GM19025 (cell line): ENCODE results near the gene AK5.
"Not testable (repeated sequence)": the region's sequence is repeated elsewhere in the genome, so short reads cannot be mapped to it uniquely, and the experiment has no call there.

Source experiments
- ATAC-seq: cut with Tn5 transposase; IDR thresholded peaks from one replicate; pipeline ENCODE4 v1.9.1; 2021; ENCODE audit warnings: mild to moderate bottlenecking, low read depth, moderate library complexity; ENCODE audit not compliant: unreplicated experiment

AK5 gene

DNA sequence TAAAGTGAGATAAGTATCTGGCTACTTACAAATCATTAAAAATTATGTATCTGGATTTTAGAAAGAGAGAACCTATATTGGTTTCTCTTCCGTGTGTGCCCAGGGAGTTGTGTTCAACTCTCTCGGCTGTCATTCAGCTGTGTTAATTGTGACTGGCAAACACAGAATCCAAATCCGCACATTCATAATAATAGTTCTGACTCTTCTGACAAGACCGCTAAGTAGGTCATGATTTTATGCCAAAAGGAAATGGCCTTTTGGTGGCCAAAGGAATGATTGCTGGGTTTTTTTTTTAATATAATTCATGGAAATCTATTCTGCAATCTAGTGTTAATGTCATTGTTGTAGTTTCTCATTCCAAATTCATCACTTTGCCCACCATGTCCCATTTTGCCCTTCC is 110.7 kb downstream of the AK5 start:
- ATAC-seq: no peak

DNA sequence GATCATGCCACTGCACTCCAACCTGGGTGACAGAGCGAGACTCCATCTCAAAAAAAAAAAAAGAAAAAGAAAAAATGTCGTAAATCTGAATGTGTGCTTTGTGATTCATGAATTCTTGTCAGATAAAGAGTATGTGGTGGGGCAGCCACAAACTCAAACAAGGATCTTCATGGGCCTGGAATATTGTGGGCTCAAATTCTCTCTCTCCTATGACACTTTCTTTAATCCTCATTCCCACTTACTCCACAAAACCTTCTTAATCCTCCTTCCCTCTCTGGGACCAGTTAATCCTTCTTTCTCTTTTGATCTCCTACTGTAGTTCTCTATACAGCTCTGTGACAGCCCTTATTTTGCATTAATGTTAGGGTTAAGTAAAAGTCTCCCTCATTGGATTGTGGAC is 112.3 kb downstream of the AK5 start:
- ATAC-seq: no peak

DNA sequence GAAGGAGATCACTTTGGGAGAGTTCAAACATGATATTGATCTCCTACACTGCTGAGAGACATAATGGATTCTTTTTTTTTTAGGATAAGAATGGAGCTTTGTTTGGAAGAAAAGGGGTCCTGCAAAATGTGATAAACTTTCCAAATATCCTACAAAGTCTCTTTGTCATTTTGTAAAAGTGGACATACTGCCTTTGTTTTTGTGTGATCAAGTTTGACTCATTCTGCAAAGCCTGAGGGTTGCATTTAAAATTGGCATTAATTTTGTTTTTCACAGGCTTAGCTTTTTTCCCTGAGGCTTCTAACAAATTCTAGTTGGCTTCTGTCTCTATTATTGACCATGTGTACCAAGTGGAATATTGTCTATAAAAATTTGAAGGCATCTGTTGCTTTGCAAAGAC is 113.2 kb downstream of the AK5 start:
- ATAC-seq: no peak

DNA sequence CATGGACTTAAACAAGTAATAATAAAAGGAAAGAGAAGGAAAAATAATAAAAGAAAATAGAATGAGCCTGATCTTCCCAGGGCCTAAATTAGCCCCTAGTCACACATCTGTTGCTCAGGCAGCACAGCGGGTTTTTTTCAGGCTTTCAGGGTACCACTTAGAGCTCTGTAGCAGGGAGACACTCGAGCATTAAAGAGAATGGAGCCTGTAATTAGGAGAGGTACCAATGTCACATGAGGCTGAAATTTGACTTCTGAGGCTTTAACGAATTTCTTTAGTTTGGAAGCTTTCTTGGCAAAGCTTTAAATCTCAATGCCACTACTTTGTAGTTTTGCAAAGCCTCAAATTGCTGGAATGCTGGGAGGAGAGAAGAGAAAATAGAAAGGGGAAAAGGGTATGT is 116.3 kb downstream of the AK5 start:
- ATAC-seq: no peak

DNA sequence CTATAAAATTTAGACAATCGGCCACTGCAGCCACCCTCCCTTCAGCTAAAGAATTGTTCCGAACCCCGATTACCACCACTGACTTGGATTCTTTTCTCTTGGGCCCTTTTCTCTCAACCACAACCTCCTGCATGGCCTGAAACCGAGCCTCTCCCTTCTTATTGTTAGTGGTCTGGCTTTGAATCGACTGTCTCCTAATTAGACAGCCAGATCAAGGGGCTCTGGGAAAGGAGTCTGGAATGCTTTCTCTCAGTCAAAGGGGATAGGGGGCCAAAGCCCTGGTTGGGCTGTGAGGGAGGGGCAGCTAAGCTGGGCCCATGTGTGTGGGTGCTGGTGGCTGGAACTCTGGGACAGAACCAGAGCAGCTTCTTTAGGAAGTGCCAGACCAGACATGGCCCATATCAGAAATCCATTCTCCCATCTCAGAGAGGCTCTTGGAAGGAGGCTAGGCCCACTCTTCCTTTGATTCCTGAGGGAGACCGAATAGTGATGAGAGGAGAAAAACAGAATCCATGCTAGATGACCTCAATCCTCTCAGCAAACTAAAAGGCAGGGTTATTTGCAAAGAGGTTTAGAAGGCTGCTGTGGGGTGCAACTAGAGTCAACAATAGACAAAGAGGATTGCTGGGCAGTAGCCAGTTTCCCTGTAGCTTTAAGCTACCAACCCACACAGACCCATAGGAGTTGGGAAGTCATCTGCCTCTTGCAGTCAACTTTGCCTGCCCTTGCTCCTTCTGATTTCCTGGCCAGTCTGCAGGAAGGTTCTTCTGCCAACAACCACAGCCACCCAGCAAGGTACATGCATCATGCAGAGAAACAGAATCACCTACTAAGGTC is 117.6 kb downstream of the AK5 start:
- ATAC-seq: no peak

DNA sequence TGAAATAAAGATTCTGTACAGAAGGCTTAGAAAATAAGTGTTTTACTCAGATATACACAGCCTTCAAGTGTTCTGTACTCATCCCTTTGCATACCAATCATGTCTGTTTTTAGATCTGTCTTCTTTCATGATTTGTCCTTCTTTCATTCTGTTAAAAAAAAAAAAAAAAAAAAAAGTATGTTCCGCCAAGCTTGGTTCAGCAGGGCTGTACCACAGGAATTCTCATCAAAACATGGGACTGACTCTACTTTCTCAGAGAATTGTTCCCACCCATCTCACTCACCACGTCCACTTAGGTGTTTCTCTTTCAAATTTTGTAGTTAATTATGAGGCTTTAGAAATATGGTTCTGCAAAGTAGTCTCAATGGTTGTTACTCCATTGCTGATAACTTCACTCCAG is 119.0 kb downstream of the AK5 start:
- no peak for ATAC-seq

DNA sequence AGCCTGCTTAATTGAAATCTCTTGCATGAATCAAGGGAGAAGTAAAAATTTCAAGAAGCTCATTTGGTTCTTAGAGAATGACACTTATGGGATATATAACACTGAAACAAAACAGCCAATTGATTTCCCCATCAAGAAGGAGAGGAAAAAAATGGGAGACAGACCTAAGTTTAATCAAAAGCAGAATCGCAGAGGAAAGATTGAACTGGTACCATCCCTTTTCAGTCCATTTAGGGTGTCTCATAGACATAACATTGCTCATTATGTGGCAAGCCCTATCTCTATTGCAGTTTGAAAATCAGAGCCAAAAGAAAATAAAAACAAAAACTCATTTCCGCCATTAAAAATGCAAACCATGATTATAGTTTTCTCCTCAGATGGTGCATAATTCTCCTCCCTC is 119.6 kb downstream of the AK5 start:
- no peak for ATAC-seq

DNA sequence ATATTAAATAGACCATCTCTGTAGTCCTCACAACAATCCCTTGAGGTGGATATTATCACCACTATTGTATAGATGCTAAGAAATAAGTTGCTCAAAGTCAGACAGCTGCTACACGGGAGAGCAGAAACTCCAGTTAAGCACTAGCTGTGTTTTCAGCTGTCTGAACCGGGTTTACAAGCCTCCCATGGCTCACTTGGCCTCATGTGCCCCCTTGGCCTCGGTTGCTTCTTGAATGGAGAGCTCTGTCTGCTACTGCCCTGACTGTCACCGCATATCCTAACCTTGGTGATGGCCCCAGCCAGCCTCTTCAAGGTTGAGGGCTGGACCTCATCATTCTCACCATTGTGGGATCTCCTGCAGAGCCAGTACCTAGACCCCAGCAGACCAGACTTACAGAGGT is 123.4 kb downstream of the AK5 start:
- no peak for ATAC-seq

DNA sequence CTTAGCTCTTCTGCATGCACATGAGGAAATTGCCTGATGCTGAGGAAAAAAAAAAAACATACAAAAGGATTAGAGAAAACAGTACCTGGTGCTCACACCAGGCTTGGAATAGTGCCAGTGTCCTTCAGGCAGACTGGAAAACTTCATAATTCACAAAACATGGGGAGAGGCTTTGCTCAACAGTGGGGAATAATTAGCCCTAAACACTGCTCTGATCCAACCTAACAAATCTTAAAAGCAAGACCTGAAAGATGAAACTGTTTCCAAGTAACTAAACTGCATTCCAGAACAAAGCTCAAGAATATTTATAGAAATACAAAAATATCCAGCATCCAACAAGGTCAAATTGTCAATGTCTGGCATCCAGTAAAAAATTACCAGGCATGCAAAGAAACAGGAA is 124.8 kb downstream of the AK5 start:
- no peak for ATAC-seq

DNA sequence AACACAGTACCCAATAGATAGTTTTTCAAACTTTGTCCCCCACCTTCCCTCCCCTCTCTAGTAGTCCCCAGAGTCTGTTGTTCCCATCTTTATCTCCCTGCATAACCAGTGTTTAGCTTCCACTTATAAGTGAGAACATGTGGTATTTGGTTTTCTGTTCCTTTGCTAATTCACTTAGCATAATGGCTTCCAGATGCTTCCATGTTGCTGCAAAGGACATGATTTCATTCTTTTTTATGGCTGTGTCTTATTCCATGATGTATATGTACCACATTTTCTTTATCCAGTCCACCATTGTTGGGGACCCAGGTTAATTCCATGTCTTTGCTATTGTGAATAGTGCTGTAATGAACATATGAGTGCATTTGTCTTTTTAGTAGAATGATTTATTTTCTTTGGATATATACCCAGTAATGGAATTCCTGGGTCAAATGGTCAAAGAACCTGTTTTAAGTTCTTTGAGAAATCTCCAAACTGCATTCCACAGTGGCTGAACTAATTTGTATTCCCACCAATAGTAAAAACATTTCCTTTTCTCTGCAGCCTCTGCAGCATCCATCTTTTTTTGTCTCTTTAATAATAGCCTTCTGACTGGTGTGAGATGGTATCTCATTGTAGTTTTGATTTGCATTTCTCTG is 126.0 kb downstream of the AK5 start:
- no peak for ATAC-seq

DNA sequence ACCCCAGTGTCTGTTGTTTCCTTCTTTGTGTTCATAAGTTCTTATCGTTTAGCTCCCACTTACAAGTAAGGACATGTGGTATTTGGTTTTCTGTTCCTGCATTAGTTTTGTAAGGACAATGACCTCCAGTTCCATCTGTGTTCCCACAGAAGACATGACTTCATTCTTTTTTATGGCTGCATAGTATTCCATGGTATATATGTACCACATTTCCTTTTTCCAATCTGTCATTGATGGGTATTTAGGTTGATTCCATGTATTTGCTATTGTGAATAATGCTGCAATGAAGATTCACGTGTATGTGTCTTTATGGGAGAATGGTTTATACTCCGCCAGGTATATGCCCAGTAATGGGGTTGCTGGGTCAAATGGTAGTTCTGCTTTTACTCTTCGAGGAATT is 127.1 kb downstream of the AK5 start:
- ATAC-seq: not testable (repeated sequence)

DNA sequence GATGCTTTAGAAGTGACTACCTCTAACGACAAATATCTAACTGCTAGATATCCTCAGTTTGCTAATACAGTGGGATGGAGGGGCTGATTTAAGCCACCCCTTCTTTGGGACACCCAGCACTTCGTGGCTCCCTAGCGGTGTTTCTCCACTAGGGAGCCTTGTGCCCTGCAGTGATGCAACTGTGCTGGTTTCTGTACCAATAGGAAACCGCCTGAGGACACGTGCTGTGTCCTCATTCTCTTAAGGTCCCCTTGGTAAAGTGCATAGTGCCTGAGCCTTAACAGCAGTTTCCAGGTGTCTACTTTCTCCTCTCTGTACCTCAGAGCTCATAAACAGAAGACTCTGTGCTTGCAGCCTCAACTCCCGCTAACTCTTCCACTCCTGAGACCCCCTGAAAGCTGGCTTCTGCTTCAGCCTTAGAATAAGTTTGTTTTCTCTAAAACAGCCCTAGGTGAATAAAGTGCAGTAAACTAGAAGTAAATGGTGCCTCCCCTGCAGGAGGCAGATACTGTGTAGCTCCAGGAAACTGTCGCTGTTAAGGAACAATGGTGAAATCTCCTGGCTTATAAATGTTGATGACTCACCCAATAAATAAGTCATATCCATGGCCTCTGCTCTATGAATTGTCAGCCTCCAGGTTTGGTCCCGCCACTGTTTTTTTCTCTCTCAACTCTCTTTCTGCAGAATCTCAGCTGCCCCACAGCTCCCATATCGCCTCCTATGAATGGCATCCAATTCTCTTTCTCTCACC is 130.4 kb downstream of the AK5 start:
- ATAC-seq: no peak

DNA sequence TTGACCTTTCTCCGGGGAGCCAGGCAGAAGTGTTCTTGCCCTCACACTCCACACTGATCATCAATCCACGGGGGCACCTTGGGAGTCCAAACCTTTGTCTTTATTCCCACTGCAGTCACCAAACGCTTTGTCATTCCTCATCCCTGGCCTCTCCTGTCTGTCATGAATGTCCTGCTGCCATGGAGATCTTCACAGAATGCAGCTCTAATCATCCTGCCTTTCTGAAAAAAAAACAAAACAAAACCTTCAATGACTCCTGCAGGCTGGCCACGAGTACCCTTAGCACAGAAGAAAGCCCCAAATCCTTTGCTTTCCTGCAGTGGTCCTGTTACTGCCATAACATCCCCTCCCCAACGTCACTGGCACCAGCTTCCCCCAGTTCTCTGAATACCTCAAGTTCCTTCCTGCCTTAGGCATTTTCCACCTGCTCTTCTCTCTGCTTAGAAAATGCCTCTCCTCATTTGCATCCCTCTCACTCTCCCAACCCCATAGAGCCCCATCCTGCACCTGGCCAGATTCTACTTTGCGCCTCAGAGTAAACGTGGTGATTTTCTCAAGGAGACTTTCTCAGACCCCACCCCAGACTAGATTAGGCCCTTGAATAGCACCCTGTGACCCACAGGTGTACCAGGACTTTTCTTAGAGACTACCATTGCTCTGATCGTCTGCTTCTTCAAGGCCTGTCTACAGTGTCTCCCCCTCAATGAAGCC is 131.2 kb downstream of the AK5 start:
- ATAC-seq: peak; percentile 27

DNA sequence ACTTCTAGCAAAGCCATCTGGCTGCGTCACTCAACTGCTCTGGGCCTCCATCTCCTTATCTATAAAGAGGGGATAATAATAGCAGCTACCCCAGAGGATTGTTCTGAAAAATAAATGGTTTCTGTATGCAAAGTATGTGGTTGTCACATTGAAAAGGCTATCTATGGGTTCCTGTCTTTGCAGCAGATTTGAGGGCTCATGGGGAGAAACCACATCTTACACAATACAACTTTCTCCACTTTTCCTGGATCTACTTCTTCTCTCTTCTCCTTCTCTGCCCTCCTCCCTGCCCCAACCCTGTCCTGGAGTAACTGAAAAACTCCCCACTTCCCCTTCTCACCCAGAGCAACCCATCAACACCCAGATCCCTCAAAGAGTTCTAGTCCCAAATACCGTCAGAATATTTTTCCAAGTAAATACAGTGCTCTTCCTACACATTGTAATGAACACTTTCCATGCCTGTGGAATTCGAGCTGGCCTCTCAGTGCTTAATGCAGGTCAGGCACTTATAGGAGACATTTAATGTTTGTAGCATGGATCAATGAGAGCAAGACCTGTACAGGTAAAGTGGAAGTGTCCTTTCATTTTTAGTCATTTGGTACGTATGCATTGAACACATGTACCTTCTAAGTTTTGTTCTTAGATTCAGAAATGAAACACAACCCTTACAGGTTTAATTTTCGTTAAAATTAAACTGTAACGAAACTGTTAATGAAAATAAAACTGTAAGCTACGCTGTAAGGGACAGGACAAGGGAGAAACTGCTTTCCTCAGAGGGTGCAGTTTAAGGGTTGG is 131.9 kb downstream of the AK5 start:
- ATAC-seq: peak; percentile 77

DNA sequence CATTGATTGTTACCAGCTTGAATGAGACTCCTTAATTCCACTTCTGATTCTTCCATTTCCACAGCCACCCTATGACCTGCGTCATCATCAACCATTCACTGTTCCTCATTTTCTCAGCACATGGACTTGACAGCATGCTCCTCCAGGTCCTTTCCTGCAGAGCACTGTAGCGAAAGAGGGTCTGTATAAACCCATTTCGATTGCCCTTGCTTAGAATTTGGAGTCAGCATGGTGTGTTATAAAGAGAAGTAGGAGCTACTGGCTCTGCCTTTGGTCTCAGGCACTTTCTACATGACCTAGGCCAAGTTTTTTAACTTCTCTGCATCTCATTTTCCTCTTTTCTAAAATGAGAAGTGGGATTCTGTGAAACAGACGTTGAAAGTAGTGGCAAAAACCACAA is 133.8 kb downstream of the AK5 start:
- ATAC-seq: no peak

DNA sequence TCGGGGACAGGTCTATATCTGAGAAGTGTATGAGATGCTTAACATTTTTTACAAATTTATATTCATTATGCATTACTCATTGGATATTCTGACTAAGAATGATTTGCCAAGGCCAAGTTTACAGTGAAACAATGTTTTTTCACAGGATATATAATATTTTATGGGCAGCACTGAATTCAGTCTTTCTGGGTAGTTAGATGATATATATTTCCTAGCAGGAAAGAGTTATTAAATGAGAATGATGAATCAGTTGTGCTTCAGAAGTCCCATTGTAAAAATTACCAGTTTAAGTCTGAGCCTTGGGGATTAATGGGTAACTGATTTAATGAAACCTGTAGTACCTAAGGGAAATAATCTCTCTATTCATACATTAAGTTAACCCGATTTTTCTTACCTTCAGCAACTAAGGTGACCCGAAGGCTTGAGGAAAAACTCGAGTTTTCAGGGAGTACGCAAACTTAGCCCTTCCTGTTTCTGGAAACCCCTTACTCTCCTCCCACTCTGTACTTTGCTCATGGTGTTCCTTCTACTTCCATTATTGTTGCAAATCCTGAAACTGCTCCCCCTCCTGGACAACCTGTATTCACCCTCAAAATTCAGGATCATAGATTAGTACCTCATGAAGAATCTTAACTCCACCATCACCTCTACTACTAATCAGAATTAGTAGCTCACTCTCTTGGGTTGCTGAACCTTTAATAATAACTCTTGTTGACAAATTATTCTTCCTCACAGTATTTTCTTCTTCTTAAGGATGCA is 135.1 kb downstream of the AK5 start:
- ATAC-seq: no peak

DNA sequence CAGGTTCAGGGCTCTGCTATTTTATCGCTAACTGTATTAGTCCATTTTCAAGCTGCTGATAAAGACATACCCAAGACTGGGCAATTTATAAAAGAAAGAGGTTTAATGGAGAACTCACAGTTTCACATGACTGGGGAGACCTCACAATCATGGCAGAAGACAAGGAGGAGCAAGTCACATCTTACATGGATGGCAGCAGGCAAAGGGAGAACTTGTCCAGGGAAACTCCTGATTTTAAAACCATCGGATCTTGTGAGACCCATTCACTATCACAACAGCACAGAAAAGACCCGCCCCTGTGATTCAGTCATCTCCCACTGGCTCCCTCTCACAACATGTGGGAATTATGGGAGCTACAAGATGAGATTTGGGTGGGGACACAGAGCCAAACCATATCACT is 136.2 kb downstream of the AK5 start:
- ATAC-seq: not testable (repeated sequence)

DNA sequence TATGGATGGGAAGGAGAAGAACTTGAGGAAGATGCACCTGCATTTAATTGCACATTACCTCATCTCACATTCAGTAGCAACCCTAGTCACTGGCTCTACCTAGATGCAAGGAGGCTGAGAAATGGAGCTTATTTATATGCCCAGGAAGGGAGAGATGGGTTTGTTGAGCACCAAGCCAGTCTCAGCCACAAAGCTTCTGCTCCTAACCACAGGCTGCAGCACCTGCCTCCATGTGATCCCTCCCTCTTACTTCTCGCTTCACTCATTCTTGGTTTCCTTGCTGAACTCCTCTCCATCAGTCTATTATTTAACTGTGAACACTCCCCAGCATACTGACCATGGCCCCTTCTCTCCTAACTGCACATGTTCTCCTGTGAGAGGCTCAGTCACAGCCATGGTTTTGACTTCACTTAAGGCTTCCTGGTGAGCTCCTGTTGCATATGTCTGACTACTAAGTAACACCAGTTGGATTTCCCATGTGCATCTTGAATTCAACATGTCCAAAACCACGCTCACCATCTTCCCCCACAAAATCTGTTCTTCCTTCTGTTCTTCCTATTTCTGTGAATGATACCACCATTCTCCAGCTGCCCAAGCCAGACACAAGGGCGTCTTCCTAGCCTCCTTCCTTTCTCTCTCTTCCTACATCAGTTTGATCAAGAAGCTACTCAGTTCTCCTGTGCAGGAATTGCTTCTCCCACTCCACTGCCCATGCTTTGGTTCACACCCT is 139.8 kb downstream of the AK5 start:
- ATAC-seq: no peak

DNA sequence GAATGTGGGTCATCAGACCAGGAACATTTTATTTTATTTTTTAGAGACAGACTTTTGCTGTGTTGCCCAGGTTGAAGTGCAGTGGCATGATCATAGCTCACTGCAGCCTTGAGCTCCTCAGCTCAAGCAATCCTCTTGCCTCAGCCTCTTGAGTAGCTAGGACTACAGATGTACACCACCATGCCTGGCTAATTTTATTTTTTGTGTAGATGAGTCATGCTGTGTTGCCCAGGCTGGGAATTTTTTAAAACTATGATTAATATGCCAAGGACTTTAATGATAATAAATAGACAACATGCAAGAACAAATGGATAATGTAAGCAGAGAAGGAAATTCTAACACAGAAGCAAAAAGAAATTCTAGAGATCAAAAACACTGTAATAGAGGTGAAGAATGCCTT is 142.4 kb downstream of the AK5 start:
- ATAC-seq: no peak
